OCI-LY7 (cell line): ENCODE results near the gene SERPINA3. TPM values are rescaled to one million over a fixed set of nuclear protein-coding genes. Genes with fewer than 3 reads are reported as not detected.

Source experiments
- BruUV-seq: library from RNA; stranded (reverse); fragments of 400-500 nt; replicated peaks from 2 replicates; lab custom pipeline; 2021; lab: Mats Ljungman, UMichigan
- CTCF ChIA-PET: fragments of 300-600 bp; sonication (Branson Sonifier 250); formaldehyde crosslinking; loops from one replicate; lab custom pipeline; 2022; ENCODE audit warnings: antibody characterized with exemption; ENCODE audit not compliant: unreplicated experiment; lab: Charles Lee
- POLR2A ChIA-PET: fragments of 300-600 bp; sonication (Branson Sonifier 250); formaldehyde crosslinking; loops from one replicate; lab custom pipeline; 2022; ENCODE audit warnings: antibody characterized with exemption; lab: Charles Lee
- DNase-seq: peaks from one replicate; pipeline ENCODE4 v3.0.0-alpha.2; 2015; ENCODE audit warnings: low spot score
- H2AFZ ChIP-seq: fragments of 200-600 bp; sonication (generic), shearing (Covaris generic); 2 replicates; pipeline ENCODE4 v1.6.1; 2014; ENCODE audit warnings: mild to moderate bottlenecking, antibody characterized with exemption, low read length, moderate library complexity
- H3K27ac ChIP-seq: fragments of 200-600 bp; sonication (generic); 2 replicates; pipeline ENCODE4 v1.5.1; 2014; ENCODE audit warnings: mixed run types, low read depth, mild to moderate bottlenecking, moderate library complexity, low read length, inconsistent platforms; ENCODE audit not compliant: poor library complexity, severe bottlenecking
- H3K36me3 ChIP-seq: fragments of 200-600 bp; sonication (generic); 2 replicates; pipeline ENCODE4 v1.6.1; 2014; ENCODE audit warnings: mild to moderate bottlenecking, antibody characterized with exemption, low read length, moderate library complexity, mixed read lengths; ENCODE audit not compliant: insufficient read depth
- H3K4me1 ChIP-seq: fragments of 200-600 bp; sonication (generic); 2 replicates; pipeline ENCODE4 v1.5.1; 2014; ENCODE audit warnings: mild to moderate bottlenecking, low read length; ENCODE audit not compliant: insufficient read depth, poor library complexity, severe bottlenecking
- H3K4me2 ChIP-seq: fragments of 200-600 bp; sonication (generic); 2 replicates; pipeline ENCODE4 v1.6.1; 2014; ENCODE audit warnings: mild to moderate bottlenecking, low read length
- H3K4me3 ChIP-seq: fragments of 200-600 bp; sonication (generic); 2 replicates; pipeline ENCODE4 v1.5.1; 2014; ENCODE audit warnings: mild to moderate bottlenecking, low read depth, low read length; ENCODE audit not compliant: poor library complexity, severe bottlenecking
- H3K79me2 ChIP-seq: fragments of 200-600 bp; sonication (generic); 2 replicates; pipeline ENCODE4 v1.6.1; 2016; ENCODE audit warnings: low read depth, mild to moderate bottlenecking, low read length, moderate library complexity, mixed read lengths; ENCODE audit not compliant: insufficient read depth
- H3K9me2 ChIP-seq: fragments of 200-600 bp; sonication (generic); 2 replicates; pipeline ENCODE4 v1.6.1; 2016; ENCODE audit warnings: mild to moderate bottlenecking, low read length, mixed read lengths; ENCODE audit not compliant: insufficient read depth
- H3K9me3 ChIP-seq: fragments of 200-600 bp; sonication (generic); 2 replicates; pipeline ENCODE4 v1.6.1; 2014; ENCODE audit warnings: mild to moderate bottlenecking, mixed run types, low read length, mixed read lengths
- H4K20me1 ChIP-seq: fragments of 200-600 bp; sonication (generic); 2 replicates; pipeline ENCODE4 v1.6.1; 2014; ENCODE audit warnings: mild to moderate bottlenecking, antibody characterized with exemption, low read length, moderate library complexity, mixed read lengths; ENCODE audit not compliant: insufficient read depth
- EZH2phosphoT487 ChIP-seq: fragments of 200-600 bp; sonication (generic); IDR thresholded peaks from 2 replicates; pipeline ENCODE4 v1.6.1; 2018; ENCODE audit warnings: low read depth, borderline replicate concordance, mild to moderate bottlenecking, mixed run types, antibody characterized with exemption, low read length, moderate library complexity, mixed read lengths
- intact Hi-C: fragments of 100-400 bp; cut with micrococcal nuclease; formaldehyde crosslinking; loops from one replicate; pipeline ENCODE4 v1.10.0; 2022; ENCODE audit not compliant: unreplicated experiment
- total RNA-seq, 2 experiments: library from RNA; depleted of rRNA in 1 of 2; stranded (reverse); fragments of >200 nt in 1 of 2; shearing (Covaris generic) in 1 of 2; gene quantifications; 2 replicates each; pipeline ENCODE4 v1.2.3, GENCODE V29; 2014 to 2022
- TF ChIP-seq, protein P1 (sequence below): fragments of 200-600 bp; sonication (generic); conservative IDR thresholded peaks from 2 replicates; pipeline ENCODE4 v1.5.1; 2014; ENCODE audit warnings: mild to moderate bottlenecking, antibody characterized with exemption, low read length, moderate library complexity, mixed read lengths

SERPINA3 gene
- total RNA-seq, 2 experiments from 2014 or later: not detected

DNA sequence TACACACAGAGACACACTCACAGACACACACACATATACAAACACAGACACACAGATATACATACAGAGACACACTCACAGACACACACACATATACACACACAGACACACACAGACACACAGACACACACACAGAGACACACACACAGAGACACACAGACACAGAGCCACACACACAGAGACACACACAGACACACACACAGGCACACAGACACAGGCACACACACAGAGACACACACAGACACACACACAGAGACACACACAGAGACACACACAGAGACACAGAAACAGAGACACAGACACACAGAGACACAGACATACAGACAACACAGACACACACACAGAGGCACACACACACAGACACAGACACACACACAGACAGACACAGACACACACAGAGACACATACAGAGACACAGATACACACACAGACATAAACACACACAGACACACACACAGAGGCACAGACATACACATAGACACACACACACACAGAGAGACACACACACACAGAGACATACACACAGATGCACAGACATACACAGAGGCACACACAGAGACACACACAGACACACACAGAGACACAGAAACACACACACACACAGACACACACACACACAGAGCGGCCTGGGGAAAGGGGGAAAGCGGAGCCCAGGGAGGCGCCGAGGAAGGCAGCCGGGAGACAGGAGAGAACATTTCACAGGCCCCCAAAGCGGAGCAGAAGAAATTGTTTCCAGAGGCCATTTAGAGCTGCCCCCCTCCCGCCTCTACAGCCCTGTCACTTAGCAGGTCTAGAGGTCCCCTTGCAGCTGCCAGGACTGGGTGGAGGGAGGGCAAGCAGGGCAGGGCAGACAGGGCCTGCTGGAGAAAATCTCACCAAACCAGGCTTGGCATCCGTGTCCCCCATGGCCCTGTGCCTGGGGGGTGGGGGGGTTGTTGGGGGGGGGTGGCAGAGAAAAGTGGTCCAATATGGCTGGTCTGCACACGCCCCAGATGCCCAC is 38.9 kb downstream of the SERPINA3 start:
- no peak for DNase-seq
- CTCF ChIA-PET: no interaction called here
- no peaks in the 10 kb centered on the region for H3K79me2 ChIP-seq
- H3K9me3 ChIP-seq: no peaks in the 10 kb centered on the region
- no peaks in the 10 kb centered on the region for H3K4me1 ChIP-seq
- no TSS peak for BruUV-seq
- H3K4me2 ChIP-seq: no peak overlapping the region
- no peak overlapping the region for H2AFZ ChIP-seq
- no peak overlapping the region for H3K27ac ChIP-seq
- H3K4me3 ChIP-seq: no peak overlapping the region
- POLR2A ChIA-PET: interaction anchor here (1.0 kb wide), 1 partner anchor 56 kb away, joined by 3 read pairs; no protein-coding TSS in a partner anchor
- no peaks in the 10 kb centered on the region for H3K36me3 ChIP-seq
- intact Hi-C loops: no loop called here
- no peak for TF ChIP-seq EZH2phosphoT487
- TF ChIP-seq, protein P1, sequence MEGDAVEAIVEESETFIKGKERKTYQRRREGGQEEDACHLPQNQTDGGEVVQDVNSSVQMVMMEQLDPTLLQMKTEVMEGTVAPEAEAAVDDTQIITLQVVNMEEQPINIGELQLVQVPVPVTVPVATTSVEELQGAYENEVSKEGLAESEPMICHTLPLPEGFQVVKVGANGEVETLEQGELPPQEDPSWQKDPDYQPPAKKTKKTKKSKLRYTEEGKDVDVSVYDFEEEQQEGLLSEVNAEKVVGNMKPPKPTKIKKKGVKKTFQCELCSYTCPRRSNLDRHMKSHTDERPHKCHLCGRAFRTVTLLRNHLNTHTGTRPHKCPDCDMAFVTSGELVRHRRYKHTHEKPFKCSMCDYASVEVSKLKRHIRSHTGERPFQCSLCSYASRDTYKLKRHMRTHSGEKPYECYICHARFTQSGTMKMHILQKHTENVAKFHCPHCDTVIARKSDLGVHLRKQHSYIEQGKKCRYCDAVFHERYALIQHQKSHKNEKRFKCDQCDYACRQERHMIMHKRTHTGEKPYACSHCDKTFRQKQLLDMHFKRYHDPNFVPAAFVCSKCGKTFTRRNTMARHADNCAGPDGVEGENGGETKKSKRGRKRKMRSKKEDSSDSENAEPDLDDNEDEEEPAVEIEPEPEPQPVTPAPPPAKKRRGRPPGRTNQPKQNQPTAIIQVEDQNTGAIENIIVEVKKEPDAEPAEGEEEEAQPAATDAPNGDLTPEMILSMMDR: no peak
- no peaks in the 10 kb centered on the region for H3K9me2 ChIP-seq
- H4K20me1 ChIP-seq: no peaks in the 10 kb centered on the region

DNA sequence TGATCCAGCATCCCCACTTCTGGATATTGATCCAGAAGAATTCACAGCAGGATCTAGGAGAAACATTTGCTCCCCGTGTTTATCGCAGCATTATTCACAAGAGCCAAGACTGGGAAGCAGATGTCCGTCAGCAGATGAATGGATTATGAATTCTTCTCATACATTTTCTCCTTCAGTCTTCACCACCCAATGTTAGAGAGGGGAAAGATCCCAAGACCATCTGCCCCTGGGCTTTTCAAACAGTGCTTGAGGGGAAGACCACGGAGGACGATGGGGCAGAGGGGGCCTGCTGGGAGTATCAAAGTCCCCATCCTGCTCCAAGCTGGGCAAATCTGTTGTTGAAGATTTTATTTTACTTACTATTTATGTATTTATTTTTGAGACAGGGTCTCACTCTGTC is 41.1 kb downstream of the SERPINA3 start:
- TF ChIP-seq, protein P1: no peak
- no peak for TF ChIP-seq EZH2phosphoT487
- Histone ChIP-seq H3K79me2 (no peaks in the 10 kb centered on the region), H4K20me1 (no peaks in the 10 kb centered on the region), H3K9me3 (no peaks in the 10 kb centered on the region), H3K4me2 (no peak overlapping the region), H3K4me1 (no peaks in the 10 kb centered on the region), H3K9me2 (no peaks in the 10 kb centered on the region), H3K4me3 (no peak overlapping the region), H3K27ac (no peak overlapping the region), H3K36me3 (no peaks in the 10 kb centered on the region), H2AFZ (no peak overlapping the region)
- intact Hi-C loops: no loop called here
- no TSS peak for BruUV-seq
- POLR2A ChIA-PET: no interaction called here
- DNase-seq: no peak
- CTCF ChIA-PET: no interaction called here
